ENCODE results near the gene CYP2A13.
A peak's percentile ranks its signal among the peaks of the same experiment; 100 is the strongest.
"Not testable (repeated sequence)": the region's sequence is repeated elsewhere in the genome, so short reads cannot be mapped to it uniquely, and the experiment has no call there.

CYP2A13 gene

GRCh38 chr19:41122846-41123245 lies 34.6 kb downstream of the CYP2A13 start:
- not testable (repeated sequence) for DNase-seq

GRCh38 chr19:41123716-41124294 lies 35.6 kb downstream of the CYP2A13 start:
- DNase-seq: no peak

GRCh38 chr19:41126765-41127203 lies 38.5 kb downstream of the CYP2A13 start:
- peak; percentile 39 to 40 for DNase-seq

- DNase-seq: not testable (repeated sequence)
These were observed 39.1 kb downstream of the CYP2A13 start for GRCh38 chr19:41127362-41127761.

GRCh38 chr19:41127801-41128300 lies 39.6 kb downstream of the CYP2A13 start:
- DNase-seq: peak; percentile 88 to 89

GRCh38 chr19:41128692-41129091 lies 40.4 kb downstream of the CYP2A13 start:
- DNase-seq: no peak

- no peak for DNase-seq
These were observed 42.9 kb downstream of the CYP2A13 start for GRCh38 chr19:41131186-41131585.

- DNase-seq: no peak
These were observed 45.0 kb downstream of the CYP2A13 start for GRCh38 chr19:41133260-41133659.

GRCh38 chr19:41134616-41135015 lies 46.4 kb downstream of the CYP2A13 start:
- no peak for DNase-seq

GRCh38 chr19:41135390-41136384 lies 47.4 kb downstream of the CYP2A13 start:
- not testable (repeated sequence) for DNase-seq

GRCh38 chr19:41136636-41137455 lies 48.6 kb downstream of the CYP2A13 start:
- DNase-seq: no peak

- DNase-seq: peak; percentile 87 to 89
These were observed 56.2 kb downstream of the CYP2A13 start for GRCh38 chr19:41144403-41144802.

Data from activated CD4-positive, alpha-beta T cell treated with anti-CD3 and anti-CD28 coated beads, Interleukin-2, amount 50 U/mL, for 4 hours (primary cell).